PC-3 (cell line): Measurements from ENCODE around the gene HPS5. TPM values are rescaled to one million over a fixed set of nuclear protein-coding genes. Genes with fewer than 3 reads are reported as not detected.

ENCODE experiments used
- ATAC-seq: fragments of 200-7000 bp; cut with Tn5 transposase; 2 replicates; pipeline ENCODE4 v1.9.1; 2020; ENCODE audit warnings: mild to moderate bottlenecking, moderate library complexity
- BruUV-seq: library from RNA; stranded (reverse); fragments of 400-500 nt; replicated peaks from 2 replicates; lab custom pipeline; 2021; lab: Mats Ljungman, UMichigan
- CTCF ChIA-PET: fragments of 300-600 bp; sonication (Branson Sonifier 250); formaldehyde crosslinking; loops from one replicate; lab custom pipeline; 2022; ENCODE audit warnings: antibody characterized with exemption; lab: Charles Lee
- POLR2A ChIA-PET: fragments of 300-600 bp; sonication (Branson Sonifier 250); formaldehyde crosslinking; loops from one replicate; lab custom pipeline; 2022; ENCODE audit warnings: antibody characterized with exemption; ENCODE audit not compliant: unreplicated experiment; lab: Charles Lee
- DNase-seq: peaks from one replicate; pipeline ENCODE4 v3.0.0-alpha.2; 2015
- H2AFZ ChIP-seq: fragments of 300-600 bp; sonication (generic); 2 replicates; pipeline ENCODE4 v1.6.0; 2016; ENCODE audit warnings: antibody characterized with exemption, low read length
- H3F3A ChIP-seq: fragments of 300-600 bp; sonication (generic); one replicate; pipeline ENCODE4 v1.6.0; 2017; ENCODE audit warnings: antibody characterized with exemption, low read length, control low read depth, mild to moderate bottlenecking; ENCODE audit not compliant: unreplicated experiment
- H3K27ac ChIP-seq: fragments of 300-600 bp; sonication (generic); 2 replicates; pipeline ENCODE4 v1.5.1; 2016; ENCODE audit warnings: mild to moderate bottlenecking, low read length
- H3K27me3 ChIP-seq: fragments of 300-600 bp; sonication (generic); 2 replicates; pipeline ENCODE4 v1.6.1; 2016; ENCODE audit warnings: low read length, mixed read lengths
- H3K36me3 ChIP-seq: fragments of 300-600 bp; sonication (generic); 2 replicates; pipeline ENCODE4 v1.6.1; 2016; ENCODE audit warnings: low read depth, mixed run types, low read length, mixed read lengths
- H3K4me1 ChIP-seq: fragments of 300-600 bp; sonication (generic); 2 replicates; pipeline ENCODE4 v1.5.1; 2016; ENCODE audit warnings: low read length; ENCODE audit not compliant: insufficient read depth
- H3K4me2 ChIP-seq: fragments of 300-600 bp; sonication (generic); 2 replicates; pipeline ENCODE4 v1.6.0; 2016; ENCODE audit warnings: low read length
- H3K4me3 ChIP-seq: fragments of 300-600 bp; sonication (generic); 2 replicates; pipeline ENCODE4 v1.5.1; 2016; ENCODE audit warnings: mild to moderate bottlenecking, low read length, mixed read lengths
- H3K79me2 ChIP-seq: fragments of 300-600 bp; sonication (generic); 2 replicates; pipeline ENCODE4 v1.6.1; 2017; ENCODE audit warnings: low read length, mixed read lengths
- H3K9ac ChIP-seq: fragments of 300-600 bp; sonication (generic); 2 replicates; pipeline ENCODE4 v1.6.0; 2016; ENCODE audit warnings: mild to moderate bottlenecking, low read length
- H3K9me2 ChIP-seq: fragments of 300-600 bp; sonication (generic); replicated peaks from 2 replicates; pipeline ENCODE4 v1.6.1; 2016; ENCODE audit warnings: mixed run types, low read length, mixed read lengths
- H3K9me3 ChIP-seq: fragments of 300-600 bp; sonication (generic); 2 replicates; pipeline ENCODE4 v1.6.1; 2016; ENCODE audit warnings: low read length, mixed read lengths
- H4K20me1 ChIP-seq: fragments of 300-600 bp; sonication (generic); 2 replicates; pipeline ENCODE4 v1.6.1; 2016; ENCODE audit warnings: low read length, mixed read lengths
- EZH2 ChIP-seq: fragments of 300-600 bp; sonication (generic); IDR thresholded peaks from one replicate; pipeline ENCODE4 v1.6.1; 2017; ENCODE audit warnings: antibody characterized with exemption, mild to moderate bottlenecking, low read length; ENCODE audit not compliant: unreplicated experiment
- EZH2phosphoT487 ChIP-seq: fragments of 300-600 bp; sonication (generic); IDR thresholded peaks from 2 replicates; pipeline ENCODE4 v1.6.1; 2018; ENCODE audit warnings: mild to moderate bottlenecking, antibody characterized with exemption, low read length, borderline replicate concordance
- intact Hi-C: fragments of 100-400 bp; cut with micrococcal nuclease; formaldehyde crosslinking; loops from 2 replicates; pipeline ENCODE4 v1.9.0; 2023
- total RNA-seq: library from RNA; depleted of rRNA; stranded (reverse); fragments of >200 nt; gene quantifications from 2 replicates; pipeline ENCODE4 v1.2.3, GENCODE V29; 2014
- TF ChIP-seq, protein P1 (sequence below): fragments of 300-600 bp; sonication (generic); conservative IDR thresholded peaks from 2 replicates; pipeline ENCODE4 v1.5.1; 2017; ENCODE audit warnings: antibody characterized with exemption, low read depth, mild to moderate bottlenecking, low read length

HPS5 gene
- total RNA-seq, 1 experiment from 2014 or later, result 15.2 TPM

DNA sequence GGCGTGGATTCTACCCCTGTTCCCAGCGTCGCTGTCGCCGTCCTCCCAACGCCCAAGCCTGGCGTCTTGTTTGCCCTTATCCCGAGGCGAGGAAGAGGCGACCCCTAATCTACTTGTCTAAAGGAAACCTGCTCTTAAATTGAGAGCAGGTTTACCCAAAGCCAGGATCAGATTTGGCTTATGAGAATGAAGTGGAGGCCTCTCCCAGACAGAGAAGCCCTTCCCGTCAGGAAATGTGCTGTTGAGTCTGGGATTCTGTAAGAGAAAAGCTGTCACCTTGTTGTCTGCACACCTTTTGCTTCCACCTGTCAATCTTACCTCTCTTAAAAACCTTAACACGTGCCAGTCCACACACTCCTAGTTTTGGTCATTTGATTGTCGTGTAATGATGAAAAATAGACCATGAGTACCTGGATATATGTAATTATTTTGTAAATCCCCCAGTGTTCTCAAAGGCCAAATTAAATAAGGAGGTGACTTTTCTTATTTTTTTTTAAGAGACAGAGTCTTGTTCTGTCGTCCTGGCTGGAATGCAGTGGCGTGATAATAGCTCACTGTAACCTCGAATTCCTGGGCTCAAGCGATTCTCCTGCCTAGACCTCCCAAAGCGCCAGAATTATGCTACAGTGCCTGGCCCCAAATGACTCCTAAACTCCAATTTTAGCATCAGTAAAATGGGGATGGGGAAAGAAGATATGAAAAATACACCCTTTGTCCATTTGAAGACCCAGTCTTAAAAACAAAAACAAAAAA, 1.1 kb upstream of the HPS5 start:
- no peaks in the 10 kb centered on the region for H3K27me3 ChIP-seq
- TF ChIP-seq EZH2phosphoT487 (no peak), EZH2 (no peak)
- TF ChIP-seq, protein P1, sequence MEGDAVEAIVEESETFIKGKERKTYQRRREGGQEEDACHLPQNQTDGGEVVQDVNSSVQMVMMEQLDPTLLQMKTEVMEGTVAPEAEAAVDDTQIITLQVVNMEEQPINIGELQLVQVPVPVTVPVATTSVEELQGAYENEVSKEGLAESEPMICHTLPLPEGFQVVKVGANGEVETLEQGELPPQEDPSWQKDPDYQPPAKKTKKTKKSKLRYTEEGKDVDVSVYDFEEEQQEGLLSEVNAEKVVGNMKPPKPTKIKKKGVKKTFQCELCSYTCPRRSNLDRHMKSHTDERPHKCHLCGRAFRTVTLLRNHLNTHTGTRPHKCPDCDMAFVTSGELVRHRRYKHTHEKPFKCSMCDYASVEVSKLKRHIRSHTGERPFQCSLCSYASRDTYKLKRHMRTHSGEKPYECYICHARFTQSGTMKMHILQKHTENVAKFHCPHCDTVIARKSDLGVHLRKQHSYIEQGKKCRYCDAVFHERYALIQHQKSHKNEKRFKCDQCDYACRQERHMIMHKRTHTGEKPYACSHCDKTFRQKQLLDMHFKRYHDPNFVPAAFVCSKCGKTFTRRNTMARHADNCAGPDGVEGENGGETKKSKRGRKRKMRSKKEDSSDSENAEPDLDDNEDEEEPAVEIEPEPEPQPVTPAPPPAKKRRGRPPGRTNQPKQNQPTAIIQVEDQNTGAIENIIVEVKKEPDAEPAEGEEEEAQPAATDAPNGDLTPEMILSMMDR, result no peak
- H3K4me3 ChIP-seq, result peak overlapping the region; percentile 89
- POLR2A ChIA-PET, result no interaction called here
- CTCF ChIA-PET, result no interaction called here
- H3F3A ChIP-seq, result no peaks in the 10 kb centered on the region
- H3K9ac ChIP-seq, result peak overlapping the region; percentile 99
- DNase-seq, result no peak
- intact Hi-C loops, result loop anchor here (1.0 to 10.0 kb wide), 5 partner anchors 61 to 312 kb away; partner anchors contain the start of genes SAA2, SPTY2D1 and TSG101
- no peak overlapping the region for H2AFZ ChIP-seq
- BruUV-seq, result TSS peak; percentile 46
- peak overlapping the region; percentile 92; the same call in 1 of the 2 replicates for H3K27ac ChIP-seq
- H3K36me3 ChIP-seq, result peaks cover 6% of the 10 kb centered on the region; the same call in 1 of the 2 replicates
- 0 out of 2 replicates have a peak, but pooled peaks cover 8% of the 10 kb centered on the region for H4K20me1 ChIP-seq
- peak overlapping the region; percentile 92 for H3K4me2 ChIP-seq
- no peaks in the 10 kb centered on the region for H3K9me2 ChIP-seq
- no peaks in the 10 kb centered on the region for H3K9me3 ChIP-seq
- H3K4me1 ChIP-seq, result peaks cover 41% of the 10 kb centered on the region
- ATAC-seq, result no peak
- H3K79me2 ChIP-seq, result peaks cover 92% of the 10 kb centered on the region

DNA sequence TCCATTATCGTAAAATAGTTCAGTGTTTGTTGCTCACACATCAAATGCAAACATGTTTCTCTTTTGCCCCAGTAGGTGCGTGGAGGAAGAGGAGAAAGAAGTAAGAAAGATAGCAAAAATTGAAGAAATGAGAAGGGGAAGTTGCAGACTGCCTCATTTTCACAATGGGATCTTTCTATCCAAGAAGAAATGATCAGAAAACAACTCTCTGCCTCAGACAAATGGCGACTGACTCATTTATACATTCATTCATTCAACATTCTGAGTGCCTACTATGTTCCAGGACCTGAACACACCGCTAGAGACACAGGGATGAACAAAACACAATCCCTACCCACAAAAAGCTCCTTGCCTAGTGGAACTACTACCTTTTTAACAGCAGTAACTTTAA, 367 bp downstream of the HPS5 start:
- CTCF ChIA-PET, result interaction anchor here (0.6 to 0.8 kb wide), 2 partner anchors 77 to 216 kb away, joined by 3 read pairs; partner anchors contain the start of gene SAAL1
- peak overlapping the region; percentile 96 for H2AFZ ChIP-seq
- intact Hi-C loops, result loop anchor here (1.0 to 10.0 kb wide), 3 partner anchors 75 to 173 kb away; partner anchors contain the start of gene SAA2

More for the DNA sequence above, 367 bp downstream of the HPS5 start:
- Histone ChIP-seq H3K9me3 (no peaks in the 10 kb centered on the region), H3K9ac (peak overlapping the region; percentile 99), H3K79me2 (peaks cover 86% of the 10 kb centered on the region), H3K4me3 (peak overlapping the region; percentile 89), H3K9me2 (no peaks in the 10 kb centered on the region), H3F3A (no peaks in the 10 kb centered on the region), H3K27ac (peak overlapping the region; percentile 92), H3K36me3 (no peaks in the 10 kb centered on the region; the same call in 1 of the 2 replicates), H3K27me3 (no peaks in the 10 kb centered on the region), H4K20me1 (0 out of 2 replicates have a peak, but pooled peaks cover 8% of the 10 kb centered on the region), H3K4me2 (peak overlapping the region; percentile 92), H3K4me1 (peaks cover 41% of the 10 kb centered on the region)
- TSS peak; percentile 76 for BruUV-seq
- TF ChIP-seq, protein P1, result 0 out of 2 replicates have a peak, but pooled peaks have one; percentile 11
- no peak for TF ChIP-seq EZH2phosphoT487
- ATAC-seq (peak; percentile 23), DNase-seq (peak; percentile 10)
- POLR2A ChIA-PET, result interaction anchor here (0.6 to 0.7 kb wide), 3 partner anchors 61 to 267 kb away, joined by 3 to 4 read pairs (median 4); partner anchors contain the start of gene UEVLD
